ENCODE results near the gene NDN.
"Not testable (repeated sequence)": the region's sequence is repeated elsewhere in the genome, so short reads cannot be mapped to it uniquely, and the experiment has no call there.

NDN gene, protein sequence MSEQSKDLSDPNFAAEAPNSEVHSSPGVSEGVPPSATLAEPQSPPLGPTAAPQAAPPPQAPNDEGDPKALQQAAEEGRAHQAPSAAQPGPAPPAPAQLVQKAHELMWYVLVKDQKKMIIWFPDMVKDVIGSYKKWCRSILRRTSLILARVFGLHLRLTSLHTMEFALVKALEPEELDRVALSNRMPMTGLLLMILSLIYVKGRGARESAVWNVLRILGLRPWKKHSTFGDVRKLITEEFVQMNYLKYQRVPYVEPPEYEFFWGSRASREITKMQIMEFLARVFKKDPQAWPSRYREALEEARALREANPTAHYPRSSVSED

DNA sequence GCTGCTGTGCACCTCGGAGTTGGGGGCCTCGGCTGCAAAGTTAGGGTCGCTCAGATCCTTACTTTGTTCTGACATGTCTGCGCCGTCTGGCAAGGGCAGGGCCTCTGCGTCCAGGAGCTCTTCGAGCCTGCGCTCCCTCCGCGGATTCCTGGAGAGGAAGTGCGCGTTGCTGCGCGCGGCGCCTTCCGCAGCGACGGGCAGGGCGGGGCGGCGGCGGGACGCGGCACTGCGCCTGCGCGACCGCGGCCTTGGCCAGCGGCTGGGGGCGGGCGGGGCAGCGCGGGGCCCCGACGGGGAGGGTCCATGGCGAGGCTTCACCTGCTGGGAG is at the start of gene NDN:
Gene NDN, minus strand, starts transcription at position 163 of the 328 bp plus-strand sequence. Its CDS starts 88 bp downstream, at position 75.
- no peak within 1 kb of the TSS for H3K27ac Mint-ChIP-seq
- peak within 1 kb of the TSS; percentile 18 for H3K4me3 Mint-ChIP-seq
- H3K36me3 Mint-ChIP-seq (ENCODE audit: low read depth) = no peaks in the 10 kb centered on the region
- H3K9me3 Mint-ChIP-seq = peaks cover 4% of the 10 kb centered on the region
- no peaks in the 10 kb centered on the region for H3K27me3 Mint-ChIP-seq (ENCODE audit: low read depth)
- H3K4me1 Mint-ChIP-seq (ENCODE audit: low read depth) = no peaks in the 10 kb centered on the region
- no peak for DNase-seq (ENCODE audit: low spot score)

DNA sequence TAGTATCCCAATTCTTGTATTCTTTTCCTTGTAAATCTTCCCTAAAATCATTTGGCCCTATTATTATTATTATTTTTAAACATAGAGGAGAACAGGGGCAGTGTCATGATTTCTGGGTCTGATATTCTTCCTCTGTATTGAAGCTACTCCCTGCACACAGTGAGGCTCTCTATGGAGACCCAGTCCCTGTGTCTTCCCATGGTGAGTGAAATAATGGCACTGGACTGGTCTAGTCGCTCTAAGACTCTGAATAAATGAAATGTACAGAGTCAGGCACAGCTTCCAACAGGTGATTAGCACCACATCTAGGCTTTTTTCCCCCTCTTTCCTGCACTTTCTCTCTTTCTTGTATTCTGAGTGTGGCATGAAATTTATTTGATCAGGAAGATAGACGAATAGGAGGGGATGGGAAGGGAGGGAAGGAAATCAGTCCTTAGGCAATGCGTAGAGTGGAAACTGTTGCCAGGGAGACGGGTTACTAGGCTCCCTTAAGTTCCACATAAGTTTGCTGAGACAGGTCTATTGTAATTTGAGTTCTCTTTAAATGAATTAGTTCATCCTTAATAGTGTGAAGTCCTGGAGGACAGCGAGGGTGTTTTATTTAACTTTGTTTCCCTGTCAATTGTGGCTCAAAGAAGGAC is 49.0 kb upstream of the NDN start:
- H3K9me3 Mint-ChIP-seq = peaks cover 37% of the 10 kb centered on the region
- H3K36me3 Mint-ChIP-seq (ENCODE audit: low read depth) = no peaks in the 10 kb centered on the region
- no peak for DNase-seq (ENCODE audit: low spot score)
- no peak overlapping the region for H3K4me3 Mint-ChIP-seq
- H3K27me3 Mint-ChIP-seq (ENCODE audit: low read depth) = no peaks in the 10 kb centered on the region
- H3K4me1 Mint-ChIP-seq (ENCODE audit: low read depth) = no peaks in the 10 kb centered on the region
- no peak overlapping the region for H3K27ac Mint-ChIP-seq

DNA sequence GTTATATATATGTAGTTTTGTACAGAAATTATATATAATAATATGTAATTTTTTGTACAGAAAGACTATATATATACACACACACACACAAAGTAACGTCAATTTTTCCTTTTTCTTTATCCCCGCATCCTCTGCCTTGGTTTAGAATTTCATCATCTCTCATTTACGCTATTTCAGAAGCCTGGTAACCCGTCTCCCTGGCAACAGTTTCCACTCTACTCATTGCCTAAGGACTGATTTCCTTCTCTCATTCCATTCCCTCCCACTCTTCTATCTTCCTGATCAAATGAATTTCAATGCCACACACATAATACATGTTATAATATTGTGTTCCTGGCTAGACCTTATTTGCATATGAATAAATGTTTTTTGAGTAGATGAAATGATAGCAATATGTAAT is 47.8 kb upstream of the NDN start:
- DNase-seq (ENCODE audit: low spot score) = no peak
- H3K27me3 Mint-ChIP-seq (ENCODE audit: low read depth) = no peaks in the 10 kb centered on the region
- no peaks in the 10 kb centered on the region for H3K36me3 Mint-ChIP-seq (ENCODE audit: low read depth)
- no peak overlapping the region for H3K4me3 Mint-ChIP-seq
- no peaks in the 10 kb centered on the region for H3K4me1 Mint-ChIP-seq (ENCODE audit: low read depth)
- H3K9me3 Mint-ChIP-seq = peaks cover 29% of the 10 kb centered on the region
- H3K27ac Mint-ChIP-seq = no peak overlapping the region

DNA sequence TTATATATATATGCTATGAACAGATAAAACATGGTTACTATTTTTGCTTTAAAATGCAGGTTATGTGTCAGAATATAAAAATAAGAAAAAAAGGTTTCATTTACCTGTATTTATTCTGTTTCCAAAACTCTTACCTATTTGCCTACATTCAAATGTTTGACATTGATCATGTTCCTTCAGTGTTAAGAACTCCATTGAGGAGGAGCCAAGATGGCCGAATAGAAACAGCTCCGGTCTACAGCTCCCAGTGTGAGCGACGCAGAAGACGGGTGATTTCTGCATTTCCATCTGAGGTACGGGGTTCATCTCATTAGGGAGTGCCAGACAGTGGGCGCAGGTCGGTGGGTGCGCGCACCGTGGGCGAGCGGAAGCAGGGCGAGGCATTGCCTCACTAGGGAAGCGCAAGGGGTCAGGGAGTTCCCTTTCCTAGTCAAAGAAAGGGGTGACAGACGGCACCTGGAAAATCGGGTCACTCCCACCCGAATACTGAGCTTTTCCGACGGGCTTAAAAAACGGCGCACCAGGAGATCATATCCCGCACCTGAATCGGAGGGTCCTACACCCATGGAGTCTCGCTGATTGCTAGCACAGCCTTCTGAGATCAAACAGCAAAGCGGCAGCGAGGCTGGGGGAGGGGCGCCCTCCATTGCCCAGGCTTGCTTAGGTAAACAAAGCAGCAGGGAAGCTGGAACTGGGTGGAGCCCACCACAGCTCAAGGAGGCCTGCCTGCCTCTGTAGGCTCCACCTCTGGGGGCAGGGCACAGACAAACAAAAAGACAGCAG is 27.0 kb upstream of the NDN start:
- not testable (repeated sequence) for H3K4me1 Mint-ChIP-seq (ENCODE audit: low read depth); H3K27ac Mint-ChIP-seq; H3K27me3 Mint-ChIP-seq (ENCODE audit: low read depth); H3K36me3 Mint-ChIP-seq (ENCODE audit: low read depth); DNase-seq (ENCODE audit: low spot score); H3K4me3 Mint-ChIP-seq
- H3K9me3 Mint-ChIP-seq = peaks cover 17% of the 10 kb centered on the region

DNA sequence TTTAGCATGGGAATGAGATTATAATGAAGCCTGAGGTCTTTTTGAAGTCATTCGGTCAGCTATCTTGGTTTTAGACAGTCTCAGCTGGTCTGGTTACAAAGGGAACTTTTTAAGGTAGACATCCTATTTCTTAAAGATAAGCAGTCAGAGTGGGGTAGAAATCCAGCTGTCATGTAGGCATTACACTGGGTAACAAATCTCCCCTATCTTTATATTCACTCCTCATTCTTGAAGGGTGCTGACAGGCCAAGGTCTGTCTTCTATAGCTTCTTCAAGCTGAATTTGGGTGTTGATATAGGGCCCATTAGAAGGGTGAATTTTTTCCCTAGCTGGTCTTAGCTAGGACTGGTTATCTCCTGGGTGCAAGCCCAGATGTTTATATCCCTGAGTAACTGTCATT is 21.2 kb upstream of the NDN start:
- Mint-ChIP-seq H3K4me3 (no peak overlapping the region), H3K36me3 (ENCODE audit: low read depth) (no peaks in the 10 kb centered on the region), H3K27me3 (ENCODE audit: low read depth) (no peaks in the 10 kb centered on the region), H3K27ac (no peak overlapping the region), H3K4me1 (ENCODE audit: low read depth) (no peaks in the 10 kb centered on the region), H3K9me3 (peaks cover 34% of the 10 kb centered on the region)
- no peak for DNase-seq (ENCODE audit: low spot score)

DNA sequence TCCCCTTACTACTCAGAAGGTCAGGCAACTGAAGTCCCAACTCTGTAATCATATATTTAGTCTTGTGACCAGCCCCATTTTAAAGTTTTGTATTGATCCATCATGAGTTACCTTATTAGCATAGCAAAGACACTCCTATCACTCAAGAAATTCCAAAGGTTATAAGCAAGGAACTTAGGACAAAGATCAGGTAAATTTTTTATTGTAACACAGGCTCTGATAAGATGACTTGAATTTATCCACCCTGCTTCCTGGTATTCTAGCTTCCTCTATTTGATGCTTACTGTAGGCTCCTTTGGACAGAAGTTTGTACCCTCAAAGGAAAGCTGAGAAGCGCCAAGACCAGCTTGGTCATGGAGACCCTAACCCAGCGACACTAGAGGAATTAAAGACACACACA is 8.2 kb upstream of the NDN start:
- Mint-ChIP-seq H3K4me1 (ENCODE audit: low read depth) (no peaks in the 10 kb centered on the region), H3K27me3 (ENCODE audit: low read depth) (no peaks in the 10 kb centered on the region), H3K27ac (no peak overlapping the region), H3K4me3 (no peak overlapping the region), H3K9me3 (peaks cover 26% of the 10 kb centered on the region), H3K36me3 (ENCODE audit: low read depth) (no peaks in the 10 kb centered on the region)
- DNase-seq (ENCODE audit: low spot score) = no peak

DNA sequence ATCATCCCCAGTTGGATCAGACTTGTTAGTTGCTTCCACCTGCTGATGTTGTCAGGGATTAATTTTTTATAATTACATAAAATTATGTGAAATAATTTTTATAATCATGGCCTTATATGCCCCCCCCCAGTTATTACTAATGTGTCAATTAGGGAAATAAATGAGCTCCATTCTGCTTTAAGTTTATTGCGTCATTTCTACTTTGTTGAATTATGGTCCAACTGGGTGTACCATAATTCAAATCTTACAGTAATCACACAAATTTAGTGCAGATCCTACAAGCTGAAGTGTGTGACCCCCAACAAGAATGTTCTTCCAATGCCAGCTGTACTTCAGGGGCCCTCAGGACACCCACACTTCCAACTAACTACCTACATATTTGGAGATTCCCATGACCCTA is 7.5 kb upstream of the NDN start:
- Mint-ChIP-seq H3K4me1 (ENCODE audit: low read depth) (no peaks in the 10 kb centered on the region), H3K9me3 (peaks cover 20% of the 10 kb centered on the region), H3K36me3 (ENCODE audit: low read depth) (no peaks in the 10 kb centered on the region), H3K27me3 (ENCODE audit: low read depth) (no peaks in the 10 kb centered on the region), H3K4me3 (no peak overlapping the region), H3K27ac (no peak overlapping the region)
- no peak for DNase-seq (ENCODE audit: low spot score)

DNA sequence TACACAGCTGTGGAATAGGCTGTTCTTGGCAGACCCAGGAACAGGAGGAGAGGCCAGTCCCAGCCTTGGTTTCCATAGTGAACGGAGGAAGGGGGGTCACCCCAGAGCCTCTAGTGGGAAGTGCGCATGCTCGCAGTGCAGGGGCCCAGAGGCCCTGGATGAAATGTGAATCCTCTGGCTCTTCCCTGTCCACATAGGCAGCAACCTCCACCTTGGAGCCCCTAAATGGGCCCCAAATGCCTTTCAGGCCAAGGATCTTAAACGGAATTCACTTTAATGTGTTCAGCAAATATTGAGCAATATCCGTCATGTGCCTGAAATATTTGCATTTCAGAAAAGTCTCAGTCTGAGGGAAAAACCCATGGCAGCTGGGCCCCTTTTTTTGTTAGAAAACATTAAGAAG is 3.3 kb upstream of the NDN start:
- no peaks in the 10 kb centered on the region for H3K36me3 Mint-ChIP-seq (ENCODE audit: low read depth)
- H3K27me3 Mint-ChIP-seq (ENCODE audit: low read depth) = no peaks in the 10 kb centered on the region
- H3K4me1 Mint-ChIP-seq (ENCODE audit: low read depth) = no peaks in the 10 kb centered on the region
- no peak for DNase-seq (ENCODE audit: low spot score)
- no peak overlapping the region for H3K4me3 Mint-ChIP-seq
- no peak overlapping the region for H3K27ac Mint-ChIP-seq
- H3K9me3 Mint-ChIP-seq = peaks cover 16% of the 10 kb centered on the region

DNA sequence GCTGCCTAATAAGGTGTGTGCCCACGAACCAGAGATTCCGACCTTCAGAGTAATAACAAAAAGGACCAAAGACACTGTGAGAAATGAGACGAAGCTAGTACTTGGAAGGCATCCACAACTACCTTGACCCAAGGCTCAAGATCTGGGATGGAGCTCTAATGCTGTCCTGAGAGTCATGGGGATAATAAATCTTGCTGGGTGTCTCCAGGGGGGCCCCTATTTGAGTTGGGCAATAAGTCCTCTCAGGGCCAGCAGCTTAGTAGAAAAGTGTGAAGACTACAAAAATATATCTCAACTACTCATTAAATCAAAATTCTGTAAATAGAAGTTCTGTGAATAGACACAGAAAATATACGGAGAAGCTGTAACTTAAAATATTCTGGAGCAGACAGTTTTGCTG is 2.9 kb upstream of the NDN start:
- Mint-ChIP-seq H3K36me3 (ENCODE audit: low read depth) (no peaks in the 10 kb centered on the region), H3K4me3 (no peak overlapping the region), H3K27ac (no peak overlapping the region), H3K4me1 (ENCODE audit: low read depth) (no peaks in the 10 kb centered on the region), H3K9me3 (peaks cover 12% of the 10 kb centered on the region), H3K27me3 (ENCODE audit: low read depth) (no peaks in the 10 kb centered on the region)
- no peak for DNase-seq (ENCODE audit: low spot score)

DNA sequence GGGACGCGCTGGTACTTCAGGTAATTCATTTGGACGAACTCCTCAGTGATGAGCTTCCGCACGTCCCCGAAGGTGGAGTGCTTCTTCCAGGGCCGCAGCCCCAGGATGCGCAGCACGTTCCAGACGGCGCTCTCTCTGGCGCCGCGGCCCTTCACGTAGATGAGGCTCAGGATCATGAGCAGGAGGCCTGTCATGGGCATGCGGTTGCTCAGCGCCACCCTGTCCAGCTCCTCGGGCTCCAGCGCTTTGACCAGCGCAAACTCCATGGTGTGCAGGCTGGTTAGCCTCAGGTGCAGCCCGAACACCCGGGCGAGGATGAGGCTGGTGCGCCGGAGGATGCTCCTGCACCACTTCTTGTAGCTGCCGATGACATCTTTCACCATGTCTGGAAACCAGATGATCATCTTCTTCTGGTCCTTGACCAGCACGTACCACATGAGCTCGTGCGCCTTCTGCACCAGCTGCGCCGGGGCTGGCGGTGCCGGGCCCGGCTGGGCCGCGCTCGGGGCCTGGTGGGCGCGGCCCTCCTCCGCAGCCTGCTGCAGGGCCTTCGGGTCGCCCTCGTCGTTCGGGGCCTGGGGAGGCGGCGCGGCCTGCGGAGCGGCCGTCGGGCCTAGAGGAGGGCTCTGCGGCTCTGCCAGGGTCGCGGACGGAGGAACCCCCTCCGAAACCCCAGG is 501 bp downstream of the NDN start:
- H3K4me1 Mint-ChIP-seq (ENCODE audit: low read depth) = no peaks in the 10 kb centered on the region
- H3K27me3 Mint-ChIP-seq (ENCODE audit: low read depth) = no peaks in the 10 kb centered on the region
- no peak for DNase-seq (ENCODE audit: low spot score)
- H3K36me3 Mint-ChIP-seq (ENCODE audit: low read depth) = no peaks in the 10 kb centered on the region
- no peak overlapping the region for H3K27ac Mint-ChIP-seq
- H3K9me3 Mint-ChIP-seq = peaks cover 4% of the 10 kb centered on the region
- peak overlapping the region; percentile 18 for H3K4me3 Mint-ChIP-seq

DNA sequence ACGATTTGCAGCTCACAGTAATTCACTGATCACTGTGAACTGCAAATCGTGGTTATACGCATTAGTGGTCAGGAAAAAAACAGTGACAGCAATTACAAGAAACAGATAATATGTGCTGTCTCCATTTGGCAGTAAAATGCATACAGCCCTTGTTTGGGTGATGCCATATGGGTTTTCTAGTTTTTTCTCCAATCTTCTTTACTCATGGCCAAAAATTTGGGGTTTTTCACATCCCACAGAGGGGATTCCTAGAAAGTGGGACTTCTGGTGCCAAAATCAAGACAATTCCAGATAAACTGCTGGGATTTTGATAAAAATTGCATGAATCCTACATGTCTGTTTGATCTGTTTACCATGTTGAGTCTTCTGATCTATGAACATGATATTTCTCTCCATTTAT is 15.6 kb downstream of the NDN start:
- no peaks in the 10 kb centered on the region for H3K4me1 Mint-ChIP-seq (ENCODE audit: low read depth)
- no peaks in the 10 kb centered on the region for H3K27me3 Mint-ChIP-seq (ENCODE audit: low read depth)
- DNase-seq (ENCODE audit: low spot score) = no peak
- no peak overlapping the region for H3K27ac Mint-ChIP-seq
- no peak overlapping the region for H3K4me3 Mint-ChIP-seq
- no peaks in the 10 kb centered on the region for H3K9me3 Mint-ChIP-seq
- H3K36me3 Mint-ChIP-seq (ENCODE audit: low read depth) = no peaks in the 10 kb centered on the region

DNA sequence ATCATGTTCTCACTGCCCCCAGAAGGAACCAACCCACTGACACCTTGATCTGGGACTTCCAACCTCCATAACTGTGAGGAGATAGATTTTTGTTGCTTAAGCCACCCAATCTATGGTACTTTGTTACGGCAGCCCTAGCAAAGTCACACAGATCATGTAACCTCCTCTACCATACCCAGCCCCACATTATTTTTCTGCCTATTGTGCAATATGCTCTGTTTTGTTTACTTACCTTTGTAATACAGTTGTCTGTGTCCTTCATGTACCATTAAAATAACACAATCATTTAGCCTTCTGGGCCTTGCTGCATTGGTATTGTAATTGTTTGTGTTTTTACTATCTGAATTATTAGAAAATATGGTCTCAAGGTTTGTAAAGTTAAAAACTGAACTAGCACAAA is 16.1 kb downstream of the NDN start:
- no peak overlapping the region for H3K4me3 Mint-ChIP-seq
- no peaks in the 10 kb centered on the region for H3K9me3 Mint-ChIP-seq
- H3K27me3 Mint-ChIP-seq (ENCODE audit: low read depth) = no peaks in the 10 kb centered on the region
- H3K36me3 Mint-ChIP-seq (ENCODE audit: low read depth) = no peaks in the 10 kb centered on the region
- H3K4me1 Mint-ChIP-seq (ENCODE audit: low read depth) = no peaks in the 10 kb centered on the region
- DNase-seq (ENCODE audit: low spot score) = no peak
- H3K27ac Mint-ChIP-seq = no peak overlapping the region

DNA sequence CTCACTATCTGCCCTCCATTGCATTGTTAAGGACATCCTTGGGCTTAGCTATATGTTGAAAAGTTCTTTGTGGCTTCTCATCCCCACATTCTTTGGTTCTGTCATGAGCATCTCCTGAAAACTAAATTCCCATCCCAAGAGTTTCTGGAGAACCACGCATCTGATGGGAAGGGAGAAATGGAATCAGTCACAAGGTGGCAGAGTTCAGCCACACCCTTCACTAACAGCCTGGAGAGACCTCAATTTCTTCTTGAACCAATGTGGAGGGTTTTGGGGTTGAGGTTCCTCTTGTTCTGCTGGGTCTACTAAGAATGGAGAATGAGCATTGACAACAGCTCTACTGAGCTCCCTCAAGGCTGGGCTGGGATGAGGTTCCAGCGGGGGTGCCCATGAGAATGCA is 23.9 kb downstream of the NDN start:
- Mint-ChIP-seq H3K36me3 (ENCODE audit: low read depth) (no peaks in the 10 kb centered on the region), H3K27ac (no peak overlapping the region), H3K4me1 (ENCODE audit: low read depth) (no peaks in the 10 kb centered on the region), H3K4me3 (no peak overlapping the region), H3K9me3 (no peaks in the 10 kb centered on the region), H3K27me3 (ENCODE audit: low read depth) (no peaks in the 10 kb centered on the region)
- no peak for DNase-seq (ENCODE audit: low spot score)

DNA sequence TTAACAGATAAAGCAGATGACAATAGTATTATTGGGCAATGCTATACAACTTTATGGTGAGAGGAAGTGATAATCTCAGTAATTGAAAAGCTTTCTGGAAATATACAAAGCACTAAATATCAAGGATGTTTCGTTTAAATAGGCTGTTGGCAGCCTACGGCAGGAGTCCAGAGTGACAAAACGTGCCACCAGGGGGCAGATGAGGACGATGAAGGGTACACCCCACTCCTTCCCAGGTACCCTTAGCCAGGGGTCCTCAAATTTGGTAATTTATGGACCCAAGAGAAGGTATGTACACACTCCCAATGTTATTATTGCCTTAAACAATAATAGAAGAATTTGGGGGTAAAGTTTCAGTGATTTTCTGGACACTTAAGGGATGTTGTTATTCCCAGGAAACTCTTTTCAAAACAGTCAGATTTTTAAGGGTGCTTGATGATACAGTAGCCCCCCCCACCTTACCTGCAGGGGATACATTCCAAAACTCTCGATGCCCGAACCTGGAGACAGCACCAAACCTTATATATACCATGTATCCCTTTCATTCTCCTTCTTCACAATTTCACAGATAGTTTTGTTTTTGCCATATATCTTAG is 38.1 kb downstream of the NDN start:
- DNase-seq (ENCODE audit: low spot score) = no peak
- no peaks in the 10 kb centered on the region for H3K36me3 Mint-ChIP-seq (ENCODE audit: low read depth)
- no peak overlapping the region for H3K4me3 Mint-ChIP-seq
- no peaks in the 10 kb centered on the region for H3K4me1 Mint-ChIP-seq (ENCODE audit: low read depth)
- H3K27ac Mint-ChIP-seq = no peak overlapping the region
- no peaks in the 10 kb centered on the region for H3K9me3 Mint-ChIP-seq
- H3K27me3 Mint-ChIP-seq (ENCODE audit: low read depth) = peaks cover 4% of the 10 kb centered on the region

Measured in T-helper 2 cell treated with Interferon-gamma antibody and Interleukin-4, amounts not matched to agents 5 μg/mL and 100 μg/mL, for 36 hours (primary cell).